H1 (cell line): Measurements from ENCODE around the gene RGL2. TPM values are rescaled to one million over a fixed set of nuclear protein-coding genes. Genes with fewer than 3 reads are reported as not detected.

ENCODE experiments used
- ASH2L ChIP-seq: fragments of 200-600, 300-600 bp; sonication (generic); IDR thresholded peaks from one replicate; pipeline ENCODE4 v1.7.1; 2017; ENCODE audit warnings: low read length
- CHD7 ChIP-seq: fragments of 300-600 bp; sonication (generic); IDR thresholded peaks from 2 replicates; pipeline ENCODE4 v1.7.1; 2012; ENCODE audit warnings: low read length, moderate library complexity, mild to moderate bottlenecking, inconsistent platforms; ENCODE audit not compliant: insufficient replicate concordance
- CTBP2 ChIP-seq: IDR thresholded peaks from 2 replicates; pipeline ENCODE4 v1.7.0; 2011; ENCODE audit warnings: borderline replicate concordance, mild to moderate bottlenecking, moderate library complexity, mixed read lengths, low read length; ENCODE audit not compliant: insufficient read depth, insufficient read length
- JUND ChIP-seq: IDR thresholded peaks from 2 replicates; pipeline ENCODE4 v1.6.1; 2011; ENCODE audit warnings: mild to moderate bottlenecking, improper control_type of control experiment, low read length
- KDM5A ChIP-seq: fragments of 200-600 bp; IDR thresholded peaks from 2 replicates; pipeline ENCODE4 v1.7.1; 2012; ENCODE audit warnings: mild to moderate bottlenecking, low read length, inconsistent platforms, mixed read lengths
- NRF1 ChIP-seq: IDR thresholded peaks from 2 replicates; pipeline ENCODE4 v1.6.1; 2011; ENCODE audit warnings: mild to moderate bottlenecking, low read depth, low read length, improper control_type of control experiment
- PHF8 ChIP-seq: fragments of 200-600 bp; sonication (generic); conservative IDR thresholded peaks from 2 replicates; pipeline ENCODE4 v1.7.1; 2012; ENCODE audit warnings: low read depth, mild to moderate bottlenecking, inconsistent platforms, low read length, moderate library complexity
- POLR2A ChIP-seq, 2 experiments: IDR thresholded peaks; 1 replicate in 1 of 2; 2 replicates in 1 of 2; pipeline ENCODE4 v1.6.1; 2011; ENCODE audit warnings: low read depth in 2 of 2, low read length in 2 of 2, mild to moderate bottlenecking in 2 of 2; ENCODE audit errors: control extremely low read depth in 1 of 2
- RAD21 ChIP-seq, 2 experiments: IDR thresholded peaks in 1 of 2; conservative IDR thresholded peaks in 1 of 2; 2 replicates each; pipeline ENCODE4 v1.6.1; 2011; ENCODE audit warnings: low read depth in 2 of 2, low read length in 2 of 2, improper control_type of control experiment in 1 of 2, inconsistent platforms in 1 of 2, mild to moderate bottlenecking in 1 of 2, moderate library complexity in 1 of 2
- SP4 ChIP-seq: IDR thresholded peaks from 2 replicates; pipeline ENCODE4 v1.6.1; 2012; ENCODE audit warnings: low read length, inconsistent platforms
- TBP ChIP-seq: IDR thresholded peaks from 2 replicates; pipeline ENCODE4 v1.6.1; 2011; ENCODE audit warnings: low read depth, low read length, improper control_type of control experiment
- polyA plus RNA-seq, 7 experiments: library from polyadenylated mRNA; depleted of rRNA in 3 of 7; stranded (reverse) in 5 of 7; unstranded in 2 of 7; fragments of >200 nt in 5 of 7; fragments of 200-250 nt in 2 of 7; gene quantifications; 1 replicate in 5 of 7; 2 replicates in 1 of 7; 4 replicates in 1 of 7; pipeline versions ENCODE4 v1.2.1 to v1.2.3, GENCODE V29; 2011 to 2013; ENCODE audit warnings: missing spikeins in 2 of 7, mixed read lengths in 2 of 7
- total RNA-seq: library from RNA; stranded (reverse); fragmentation: NEBNext Ultra II Directional; extraction: Animal tissue kit (Norgen Biotek cat#: 25700); gene quantifications from 2 replicates; pipeline ENCODE4 v1.2.1, GENCODE V29; 2021

RGL2 gene
- total and polyA plus RNA-seq, 2 of the 8 experiments (the other 6 are each of a cell fraction or from before 2014, with no cell fraction given) = 58.1 to 80.3 TPM

DNA sequence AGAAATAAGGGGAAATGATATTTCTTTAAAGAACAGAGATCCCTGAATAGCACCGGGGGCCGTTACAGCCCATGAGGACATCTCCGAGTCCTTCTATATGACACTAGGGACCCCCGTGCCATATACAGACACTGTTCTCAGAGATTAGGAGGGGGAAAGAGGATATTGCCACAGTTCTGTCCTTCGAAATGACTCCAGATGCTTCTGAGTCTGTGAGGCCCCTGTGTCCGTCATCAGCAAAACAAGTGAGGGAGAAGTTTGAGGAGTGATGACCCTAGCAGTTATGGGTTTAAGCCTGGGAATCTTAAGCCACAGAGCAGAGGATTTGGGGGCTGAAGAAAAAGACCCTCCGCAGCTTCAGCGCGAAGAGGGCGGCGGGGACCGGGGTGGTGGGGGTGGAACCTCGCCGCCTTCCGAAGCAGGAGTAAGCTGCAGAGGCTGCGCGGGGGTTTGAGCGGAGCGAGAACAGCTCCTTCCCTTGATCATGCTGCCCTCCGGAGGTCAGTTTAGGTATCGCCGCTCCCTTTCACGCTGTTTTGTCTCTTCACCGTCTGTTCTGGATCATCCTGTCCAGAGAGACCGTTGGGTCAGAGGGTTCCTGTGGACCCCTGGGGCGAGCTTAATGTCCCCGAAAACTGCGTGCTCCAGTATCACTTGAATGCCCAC, 50.6 kb downstream of the RGL2 start (continued):
- TF ChIP-seq PHF8 (no peak), SP4 (no peak), NRF1 (no peak), CHD7 (no peak), CTBP2 (no peak), RAD21 (IDR thresholded peaks at IDR 0.05 in 1 of 2, conservative IDR thresholded peaks at IDR 0.05 in 1 of 2; ENCODE audit: low read depth in 2 of 2, low read length in 2 of 2) (peak; percentile 93 to 95), POLR2A (IDR thresholded peaks at IDR 0.05; ENCODE audit: control extremely low read depth in 1 of 2, low read depth in 2 of 2, low read length in 2 of 2) (no peak), JUND (no peak), TBP (0 out of 2 replicates have a peak, but pooled peaks have one; percentile 21), ASH2L (peak; percentile 10), KDM5A (no peak)
